DOHH2 (cell line): Measurements from ENCODE around the gene BRAF.

Experiments used
- CTCF ChIP-seq: fragments of 200-600 bp; sonication (generic); IDR thresholded peaks from one replicate; pipeline ENCODE4 v1.5.1; 2014; ENCODE audit warnings: antibody characterized with exemption, mild to moderate bottlenecking, low read depth, low read length; ENCODE audit not compliant: poor library complexity, severe bottlenecking
- EZH2phosphoT487 ChIP-seq: fragments of 200-600 bp; sonication (generic); IDR thresholded peaks from 2 replicates; pipeline ENCODE4 v1.6.1; 2017; ENCODE audit warnings: borderline replicate concordance, mild to moderate bottlenecking, antibody characterized with exemption, low read length, moderate library complexity, mixed read lengths

DNA sequence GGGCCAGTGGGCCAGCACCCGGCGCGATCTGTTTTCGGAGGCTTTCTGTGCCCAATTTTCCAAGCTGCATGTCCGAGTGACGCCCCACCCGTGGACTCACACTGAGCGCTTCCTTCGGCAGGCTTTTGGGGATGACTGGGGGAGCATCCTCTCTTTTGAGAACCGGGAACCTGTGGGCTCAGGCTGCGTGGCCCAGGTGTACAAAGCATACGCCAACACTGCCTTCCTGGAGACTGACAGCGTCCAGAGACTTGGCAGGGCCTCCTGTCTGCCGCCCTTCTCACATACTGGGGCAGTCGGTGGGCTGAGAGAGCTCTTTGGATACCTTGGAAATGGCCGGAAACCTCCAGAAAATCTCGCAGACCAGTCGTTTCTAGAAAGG lies 251.0 kb downstream of the BRAF start:
- TF ChIP-seq CTCF (no peak), EZH2phosphoT487 (no peak)
